ENCODE data around the gene TADA2B. TPM values are rescaled to one million over a fixed set of nuclear protein-coding genes. Genes with fewer than 3 reads are reported as not detected.

Gene TADA2B
- total and polyA plus RNA-seq, 8 donors = 9.6 to 26.2 (median 17.9) TPM

GRCh38 chr4:7045961-7046921 lies 3.1 kb downstream of the TADA2B start:
- FAIRE-seq = no peak
- no peaks in the 10 kb centered on the region for H3K27me3 ChIP-seq
- intact Hi-C loops (cut with DNase I) = no loop called here
- no peak overlapping the region for H3K27ac ChIP-seq
- H3K9me3 ChIP-seq = no peaks in the 10 kb centered on the region
- no peak for DNase-seq
- no peaks in the 10 kb centered on the region for H3K36me3 ChIP-seq
- no peak for TF ChIP-seq CTCF (IDR thresholded peaks at IDR 0.05)
- 60 to 80% methylated on average over 23 of the region's 23 CpGs for WGBS, 2 donors
- no peak overlapping the region for H3K4me3 ChIP-seq
- H3K4me1 ChIP-seq = peaks cover 32 to 48% (median 41%) of the 10 kb centered on the region in 3 donors
- ATAC-seq = no peak

GRCh38 chr4:7046971-7047370 lies 3.8 kb downstream of the TADA2B start:
- no peak for TF ChIP-seq CTCF (IDR thresholded peaks at IDR 0.05)
- WGBS, 2 donors = 71 to 84% methylated on average over 9 of the region's 9 CpGs
- intact Hi-C loops (cut with DNase I) = no loop called here

GRCh38 chr4:7048642-7049041 lies 5.5 kb downstream of the TADA2B start:
- DNase-seq = no peak
- Histone ChIP-seq H3K36me3 (peaks cover 0 to 3% (median 0%) of the 10 kb centered on the region in 3 donors), H3K4me1 (peaks cover 33 to 48% (median 38%) of the 10 kb centered on the region in 3 donors), H3K4me3 (no peak overlapping the region), H3K27me3 (no peaks in the 10 kb centered on the region), H3K9me3 (no peaks in the 10 kb centered on the region), H3K27ac (no peak overlapping the region)
- WGBS, 2 donors = 90 to 95% methylated on average over 12 of the region's 12 CpGs
- FAIRE-seq = no peak
- no peak for TF ChIP-seq CTCF (IDR thresholded peaks at IDR 0.05)
- intact Hi-C loops (cut with DNase I) = no loop called here
- ATAC-seq = no peak

More at GRCh38 chr4:7046971-7047370, 3.8 kb downstream of the TADA2B start:
- ATAC-seq = no peak
- Histone ChIP-seq H3K9me3 (no peaks in the 10 kb centered on the region), H3K27ac (no peak overlapping the region), H3K4me3 (no peak overlapping the region), H3K36me3 (no peaks in the 10 kb centered on the region), H3K27me3 (no peaks in the 10 kb centered on the region), H3K4me1 (peaks cover 33 to 48% (median 40%) of the 10 kb centered on the region in 3 donors)
- no peak for DNase-seq
- FAIRE-seq = no peak

DNA sequence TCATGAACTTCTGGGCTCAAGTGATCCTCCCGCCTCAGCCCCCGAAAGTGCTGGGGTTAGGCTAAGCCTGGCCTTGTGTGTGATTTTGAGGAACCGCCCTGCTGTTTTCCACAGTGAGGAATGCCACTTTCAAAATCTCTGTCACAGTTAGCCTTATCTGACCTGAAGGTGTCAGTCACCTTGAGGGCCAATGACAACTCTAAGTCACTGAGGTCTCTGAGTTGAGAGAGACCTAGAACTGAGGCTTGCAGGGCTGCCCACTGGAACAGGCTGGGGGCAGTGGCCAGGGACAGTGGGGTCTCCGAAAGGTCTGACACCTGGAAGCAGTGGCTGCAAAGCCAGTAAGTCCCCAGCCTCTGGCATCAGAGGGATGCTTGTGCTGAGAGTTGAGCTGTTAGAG lies 6.1 kb downstream of the TADA2B start:
- FAIRE-seq = no peak
- ATAC-seq = no peak

More for the DNA sequence above, 6.1 kb downstream of the TADA2B start:
- TF ChIP-seq CTCF (IDR thresholded peaks at IDR 0.05) = no peak
- 76 to 81% methylated on average over 4 of the region's 4 CpGs for WGBS, 2 donors
- H3K4me3 ChIP-seq = no peak overlapping the region
- H3K27me3 ChIP-seq = no peaks in the 10 kb centered on the region
- DNase-seq = no peak
- H3K36me3 ChIP-seq = peaks cover 0 to 10% (median 0%) of the 10 kb centered on the region in 3 donors
- H3K27ac ChIP-seq = no peak overlapping the region
- intact Hi-C loops (cut with DNase I) = no loop called here
- H3K4me1 ChIP-seq = peaks cover 33 to 48% (median 38%) of the 10 kb centered on the region in 3 donors
- H3K9me3 ChIP-seq = no peaks in the 10 kb centered on the region

All from pancreas (tissue), 10 donors.